GM20000 (cell line): ENCODE measurements around the gene SLC8A1.

ENCODE experiments used
- DNase-seq: peaks from one replicate; pipeline ENCODE4 v3.0.0; 2012; ENCODE audit warnings: low spot score
- TF ChIP-seq, protein P1 (sequence below): IDR thresholded peaks from 2 replicates; pipeline ENCODE4 v1.5.1; 2012; ENCODE audit warnings: mild to moderate bottlenecking, control low read depth; ENCODE audit errors: extremely low read depth, missing control alignments

The SLC8A1 gene

DNA sequence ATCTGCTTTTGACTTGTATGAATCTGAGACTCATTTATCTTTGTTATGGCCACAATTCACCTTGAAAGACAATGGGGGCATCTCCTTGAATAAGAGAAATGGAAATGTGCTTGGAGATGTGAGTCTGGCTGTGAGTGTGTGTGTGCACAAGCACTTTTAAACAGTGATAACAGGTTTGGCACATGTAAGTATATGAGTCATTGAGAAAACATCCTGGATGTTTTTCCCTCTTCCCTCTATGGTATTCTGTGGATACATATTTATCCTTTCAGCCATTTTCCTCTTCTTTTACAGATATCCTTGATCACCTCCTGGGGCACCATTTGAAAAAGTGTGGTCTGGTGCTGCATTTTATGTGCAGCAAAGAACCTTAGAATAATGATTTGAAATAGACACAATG is 355.5 kb downstream of the SLC8A1 start:
- TF ChIP-seq, protein P1, sequence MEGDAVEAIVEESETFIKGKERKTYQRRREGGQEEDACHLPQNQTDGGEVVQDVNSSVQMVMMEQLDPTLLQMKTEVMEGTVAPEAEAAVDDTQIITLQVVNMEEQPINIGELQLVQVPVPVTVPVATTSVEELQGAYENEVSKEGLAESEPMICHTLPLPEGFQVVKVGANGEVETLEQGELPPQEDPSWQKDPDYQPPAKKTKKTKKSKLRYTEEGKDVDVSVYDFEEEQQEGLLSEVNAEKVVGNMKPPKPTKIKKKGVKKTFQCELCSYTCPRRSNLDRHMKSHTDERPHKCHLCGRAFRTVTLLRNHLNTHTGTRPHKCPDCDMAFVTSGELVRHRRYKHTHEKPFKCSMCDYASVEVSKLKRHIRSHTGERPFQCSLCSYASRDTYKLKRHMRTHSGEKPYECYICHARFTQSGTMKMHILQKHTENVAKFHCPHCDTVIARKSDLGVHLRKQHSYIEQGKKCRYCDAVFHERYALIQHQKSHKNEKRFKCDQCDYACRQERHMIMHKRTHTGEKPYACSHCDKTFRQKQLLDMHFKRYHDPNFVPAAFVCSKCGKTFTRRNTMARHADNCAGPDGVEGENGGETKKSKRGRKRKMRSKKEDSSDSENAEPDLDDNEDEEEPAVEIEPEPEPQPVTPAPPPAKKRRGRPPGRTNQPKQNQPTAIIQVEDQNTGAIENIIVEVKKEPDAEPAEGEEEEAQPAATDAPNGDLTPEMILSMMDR = no peak
- no peak for DNase-seq

GRCh38 chr2:40095000-40095399 is 356.9 kb downstream of the SLC8A1 start:
- DNase-seq = no peak
- TF ChIP-seq, protein P1 = no peak

- no peak for DNase-seq
- TF ChIP-seq, protein P1 = no peak
Measured at GRCh38 chr2:40094451-40094850, 357.4 kb downstream of the SLC8A1 start.

DNA sequence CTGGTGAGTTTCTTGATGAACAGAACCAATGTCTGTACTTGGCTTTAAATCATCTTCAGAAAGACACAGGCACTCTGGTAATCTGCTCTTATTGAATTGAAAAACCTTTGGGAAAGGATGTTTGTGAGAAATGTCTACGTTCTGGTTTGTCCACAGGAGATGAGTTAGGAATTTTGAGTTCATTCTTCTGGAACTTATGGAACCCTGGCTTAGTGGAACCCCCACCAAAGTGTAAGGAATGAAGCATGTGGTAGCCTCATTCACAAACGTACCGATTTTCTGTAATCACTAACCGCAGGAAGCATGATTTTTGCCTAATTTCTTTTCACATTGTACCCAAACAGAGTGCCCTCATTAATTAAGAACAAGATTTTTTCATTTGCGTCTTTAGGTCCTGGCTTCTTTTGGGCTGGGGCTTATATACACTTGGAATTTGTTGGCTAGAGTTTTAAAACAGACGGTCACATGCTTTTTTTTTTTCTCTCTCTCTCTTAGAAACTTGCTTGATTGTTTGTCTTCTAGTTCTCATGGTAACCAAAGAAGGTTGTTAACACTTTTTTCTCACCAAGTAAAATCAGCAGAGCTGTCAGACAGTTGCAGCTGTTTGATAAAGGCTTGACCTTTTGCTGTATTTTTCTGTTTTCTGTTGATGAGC is 358.7 kb downstream of the SLC8A1 start:
- TF ChIP-seq, protein P1 = no peak
- DNase-seq = no peak

GRCh38 chr2:40090044-40090443 is 361.8 kb downstream of the SLC8A1 start:
- TF ChIP-seq, protein P1 = no peak
- DNase-seq = no peak

DNA sequence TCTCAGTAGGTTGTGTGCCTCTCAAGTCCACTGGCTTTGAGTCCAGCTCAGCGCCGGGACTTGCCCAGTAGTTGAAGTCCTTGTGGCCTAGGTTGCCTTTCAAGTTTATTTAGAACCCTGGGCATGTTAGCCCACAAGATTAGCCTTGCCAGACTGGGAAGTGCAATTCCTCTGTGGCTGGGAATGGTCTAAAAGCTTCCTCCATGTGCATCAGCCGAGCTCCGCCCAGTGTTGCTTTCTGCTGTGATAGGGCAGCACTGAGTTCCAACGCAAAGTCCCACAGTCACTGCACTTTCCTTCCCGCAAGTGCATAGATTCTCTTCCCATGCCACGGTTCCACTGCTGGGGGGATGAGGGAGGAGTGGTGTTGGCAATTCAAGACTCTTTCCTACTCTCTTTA is 364.0 kb downstream of the SLC8A1 start:
- DNase-seq = no peak
- TF ChIP-seq, protein P1 = no peak

DNA sequence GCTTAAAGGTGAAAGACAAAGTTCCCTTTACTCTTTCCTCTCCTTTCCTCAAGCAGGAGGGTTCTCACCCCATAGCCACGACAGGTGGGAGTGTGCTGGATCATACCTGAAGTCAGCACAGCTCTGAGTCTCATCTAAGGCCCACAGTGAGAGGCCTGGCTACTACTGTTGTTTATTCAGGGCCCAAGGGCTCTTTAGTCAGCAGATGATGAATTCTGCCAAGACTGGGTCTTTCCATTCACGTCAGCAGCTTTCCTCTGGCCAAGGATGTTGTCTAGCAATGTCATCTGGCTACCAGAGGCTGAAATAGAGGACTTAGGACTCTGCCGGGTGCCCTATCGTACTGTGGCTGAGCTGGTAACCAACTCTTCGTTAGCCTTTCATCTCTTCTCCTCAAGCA is 364.5 kb downstream of the SLC8A1 start:
- TF ChIP-seq, protein P1 = no peak
- no peak for DNase-seq
